Inflammatory macrophage (primary cell): Measurements from ENCODE around the gene MDGA2.

Source experiments
- DNase-seq, 2 donors: peaks; one replicate each; pipeline ENCODE4 v3.0.0-alpha.2; 2020 to 2022

MDGA2 gene

GRCh38 chr14:47483449-47483848 lies 192.0 kb downstream of the MDGA2 start:
- DNase-seq: no peak

GRCh38 chr14:47471075-47471474 lies 204.3 kb downstream of the MDGA2 start:
- no peak for DNase-seq

GRCh38 chr14:47466916-47467315 lies 208.5 kb downstream of the MDGA2 start:
- no peak for DNase-seq

- DNase-seq: no peak
Measured at GRCh38 chr14:47454025-47454424, 221.4 kb downstream of the MDGA2 start.

GRCh38 chr14:47447076-47447475 lies 228.3 kb downstream of the MDGA2 start:
- DNase-seq: no peak

- no peak for DNase-seq
Measured at GRCh38 chr14:47442211-47442610, 233.2 kb downstream of the MDGA2 start.

GRCh38 chr14:47439953-47440352 lies 235.5 kb downstream of the MDGA2 start:
- DNase-seq: no peak

- DNase-seq: no peak
Measured at GRCh38 chr14:47438650-47439140, 236.7 kb downstream of the MDGA2 start.

GRCh38 chr14:47435331-47435965 lies 240.0 kb downstream of the MDGA2 start:
- no peak for DNase-seq

- no peak for DNase-seq
Measured at GRCh38 chr14:47427629-47428028, 247.8 kb downstream of the MDGA2 start.

GRCh38 chr14:47425302-47425701 lies 250.1 kb downstream of the MDGA2 start:
- DNase-seq: no peak

GRCh38 chr14:47422191-47422590 lies 253.2 kb downstream of the MDGA2 start:
- DNase-seq: no peak

- no peak for DNase-seq
Measured at GRCh38 chr14:47411523-47411922, 263.9 kb downstream of the MDGA2 start.

- no peak for DNase-seq
Measured at GRCh38 chr14:47392326-47392725, 283.1 kb downstream of the MDGA2 start.

- DNase-seq: no peak
Measured at GRCh38 chr14:47390831-47391504, 284.4 kb downstream of the MDGA2 start.

GRCh38 chr14:47389535-47389934 lies 285.9 kb downstream of the MDGA2 start:
- no peak for DNase-seq

- DNase-seq: no peak
Measured at GRCh38 chr14:47366006-47366405, 309.4 kb downstream of the MDGA2 start.

- no peak for DNase-seq
Measured at GRCh38 chr14:47365233-47365632, 310.2 kb downstream of the MDGA2 start.

- DNase-seq: no peak
Measured at GRCh38 chr14:47353186-47353585, 322.2 kb downstream of the MDGA2 start.

- DNase-seq: peak; percentile 5 to 6
Measured at GRCh38 chr14:47346849-47347248, 328.6 kb downstream of the MDGA2 start.

- no peak for DNase-seq
Measured at GRCh38 chr14:47345016-47345415, 330.4 kb downstream of the MDGA2 start.

GRCh38 chr14:47332939-47333338 lies 342.5 kb downstream of the MDGA2 start:
- no peak for DNase-seq

GRCh38 chr14:47332106-47332505 lies 343.3 kb downstream of the MDGA2 start:
- DNase-seq: no peak

- no peak for DNase-seq
Measured at GRCh38 chr14:47328376-47328775, 347.0 kb downstream of the MDGA2 start.
